Measurements from ENCODE around the gene DENND1A. TPM values are rescaled to one million over a fixed set of nuclear protein-coding genes. Genes with fewer than 3 reads are reported as not detected.
"Not testable (repeated sequence)": the region's sequence is repeated elsewhere in the genome, so short reads cannot be mapped to it uniquely, and the experiment has no call there.

The DENND1A gene
- total and polyA plus RNA-seq, 11 donors: 9.8 to 24.0 (median 14.7) TPM

DNA sequence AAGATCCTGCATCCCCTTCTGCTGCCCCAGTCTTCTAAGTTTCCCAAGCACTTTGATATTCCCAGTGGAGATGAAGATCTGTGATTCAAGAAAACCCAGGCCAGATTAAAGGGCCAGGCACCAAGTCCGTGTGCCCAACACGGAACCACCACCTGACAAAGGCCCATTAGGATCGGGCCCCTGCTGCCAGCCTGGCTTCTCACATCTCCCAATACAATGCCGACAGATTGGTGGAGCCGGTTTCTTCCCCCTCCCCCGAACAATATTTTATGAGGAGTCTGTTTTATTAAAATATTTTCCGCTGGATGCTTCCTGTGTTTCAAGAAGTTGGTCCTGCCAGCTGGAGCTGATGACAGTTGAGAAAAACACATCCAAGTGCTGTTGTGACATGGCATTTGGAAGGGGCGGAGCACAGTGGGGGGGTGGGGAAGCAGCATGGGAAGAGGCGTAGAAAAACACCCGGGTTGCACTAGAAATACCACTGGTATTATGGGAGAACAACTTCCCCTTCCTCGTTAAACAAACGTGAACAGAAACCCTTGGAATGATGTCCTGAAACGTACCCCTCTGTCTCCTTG is 528.9 kb downstream of the DENND1A start:
- intact Hi-C loops (cut with DNase I): loop anchor here in 7 of 10 donors (5.0 to 10.0 kb wide), 4 partner anchors 141 to 924 kb away; no protein-coding TSS in a partner anchor
- H3K9me3 ChIP-seq: no peaks in the 10 kb centered on the region
- peaks cover 0 to 10% (median 0%) of the 10 kb centered on the region in 12 donors for H3K4me1 ChIP-seq
- no peaks in the 10 kb centered on the region for H3K27me3 ChIP-seq
- ATAC-seq: peak; percentile 48 to 82 (median 67)
- peak overlapping the region in 2 of 12 donors; percentile 9 to 53 for H3K27ac ChIP-seq
- DNase-seq: no peak
- peaks cover 0 to 14% (median 0%) of the 10 kb centered on the region in 9 donors for H3K36me3 ChIP-seq
- H3K4me3 ChIP-seq: peak overlapping the region in 6 of 12 donors; percentile 4 to 31 (median 20)
- 43 to 57% (median 50%) methylated on average over 13 of the region's 13 CpGs for WGBS, 4 donors
- no peak for TF ChIP-seq POLR2A (IDR thresholded peaks at IDR 0.05)
- TF ChIP-seq, protein P1, sequence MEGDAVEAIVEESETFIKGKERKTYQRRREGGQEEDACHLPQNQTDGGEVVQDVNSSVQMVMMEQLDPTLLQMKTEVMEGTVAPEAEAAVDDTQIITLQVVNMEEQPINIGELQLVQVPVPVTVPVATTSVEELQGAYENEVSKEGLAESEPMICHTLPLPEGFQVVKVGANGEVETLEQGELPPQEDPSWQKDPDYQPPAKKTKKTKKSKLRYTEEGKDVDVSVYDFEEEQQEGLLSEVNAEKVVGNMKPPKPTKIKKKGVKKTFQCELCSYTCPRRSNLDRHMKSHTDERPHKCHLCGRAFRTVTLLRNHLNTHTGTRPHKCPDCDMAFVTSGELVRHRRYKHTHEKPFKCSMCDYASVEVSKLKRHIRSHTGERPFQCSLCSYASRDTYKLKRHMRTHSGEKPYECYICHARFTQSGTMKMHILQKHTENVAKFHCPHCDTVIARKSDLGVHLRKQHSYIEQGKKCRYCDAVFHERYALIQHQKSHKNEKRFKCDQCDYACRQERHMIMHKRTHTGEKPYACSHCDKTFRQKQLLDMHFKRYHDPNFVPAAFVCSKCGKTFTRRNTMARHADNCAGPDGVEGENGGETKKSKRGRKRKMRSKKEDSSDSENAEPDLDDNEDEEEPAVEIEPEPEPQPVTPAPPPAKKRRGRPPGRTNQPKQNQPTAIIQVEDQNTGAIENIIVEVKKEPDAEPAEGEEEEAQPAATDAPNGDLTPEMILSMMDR (IDR thresholded peaks at IDR 0.05): no peak

DNA sequence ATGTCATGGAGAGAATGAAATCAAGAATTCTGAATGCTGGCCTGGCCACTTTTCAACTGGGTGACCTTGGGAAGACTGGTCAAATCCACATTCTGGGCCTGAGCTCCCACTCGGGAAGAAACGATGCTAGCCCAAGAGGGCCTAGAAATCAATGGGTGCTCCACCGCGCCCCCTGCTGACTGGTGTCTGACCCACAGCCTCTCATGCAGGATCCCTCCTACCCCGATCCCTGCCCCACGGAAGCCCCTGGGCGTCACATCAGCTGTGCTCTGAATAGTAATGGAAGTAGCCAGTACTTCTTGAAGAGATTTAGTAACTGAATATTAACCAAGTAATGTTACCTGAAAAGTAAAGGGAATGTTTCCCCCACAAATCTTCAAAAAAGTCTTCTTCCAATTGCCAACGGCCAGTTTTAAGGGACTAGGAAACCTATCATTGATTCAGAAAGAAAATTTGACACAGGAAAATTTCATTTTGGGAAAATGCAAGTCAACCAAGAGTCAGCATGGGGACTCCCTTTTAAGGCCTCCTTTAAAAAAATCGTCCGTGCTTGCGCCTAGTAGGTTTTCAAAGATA is 530.0 kb downstream of the DENND1A start:
- intact Hi-C loops (cut with DNase I): loop anchor here in 7 of 10 donors (5.0 to 10.0 kb wide), 4 partner anchors 142 to 925 kb away; no protein-coding TSS in a partner anchor
- H3K36me3 ChIP-seq: peaks cover 0 to 14% (median 0%) of the 10 kb centered on the region in 9 donors
- H3K4me3 ChIP-seq: no peak overlapping the region
- DNase-seq (no peak), ATAC-seq (no peak)
- TF ChIP-seq, protein P1 (IDR thresholded peaks at IDR 0.05): peak in 11 of 12 donors; percentile 8 to 47 (median 29)
- no peak for TF ChIP-seq POLR2A (IDR thresholded peaks at IDR 0.05)
- H3K27me3 ChIP-seq: no peaks in the 10 kb centered on the region
- 84 to 86% (median 85%) methylated on average over 10 to 11 of the region's 11 CpGs for WGBS, 4 donors
- no peaks in the 10 kb centered on the region for H3K9me3 ChIP-seq
- peaks cover 0 to 10% (median 0%) of the 10 kb centered on the region in 12 donors for H3K4me1 ChIP-seq
- H3K27ac ChIP-seq: no peak overlapping the region

GRCh38 chr9:123398938-123399337 is 531.0 kb downstream of the DENND1A start:
- 92 to 98% (median 95%) methylated on average over 14 of the region's 14 CpGs for WGBS, 4 donors
- Histone ChIP-seq H3K36me3 (peaks cover 0 to 14% (median 0%) of the 10 kb centered on the region in 9 donors), H3K4me1 (peaks cover 0 to 10% (median 0%) of the 10 kb centered on the region in 12 donors)
- DNase-seq; H3K27ac ChIP-seq; ATAC-seq; H3K4me3 ChIP-seq; intact Hi-C loops (cut with DNase I); H3K27me3 ChIP-seq; H3K9me3 ChIP-seq: not testable (repeated sequence)

- no peak overlapping the region for H3K4me3 ChIP-seq
- no peaks in the 10 kb centered on the region for H3K27me3 ChIP-seq
- H3K36me3 ChIP-seq: peaks cover 0 to 14% (median 0%) of the 10 kb centered on the region in 9 donors
- TF ChIP-seq POLR2A (IDR thresholded peaks at IDR 0.05): no peak
- TF ChIP-seq, protein P1 (IDR thresholded peaks at IDR 0.05): no peak
- peaks cover 0 to 10% (median 0%) of the 10 kb centered on the region in 12 donors for H3K4me1 ChIP-seq
- ATAC-seq: no peak
- DNase-seq: no peak
- intact Hi-C loops (cut with DNase I): no loop called here
- H3K27ac ChIP-seq: no peak overlapping the region
- WGBS, 4 donors: 92 to 95% (median 93%) methylated on average over 4 of the region's 4 CpGs
- H3K9me3 ChIP-seq: peaks cover 0 to 4% (median 0%) of the 10 kb centered on the region in 12 donors
Observed at GRCh38 chr9:123397975-123398374, 532.0 kb downstream of the DENND1A start.

All from heart left ventricle (tissue), 16 donors.